OCI-LY1 (cell line): Measurements from ENCODE around the gene GNB1L.

Source experiments
- H2AFZ ChIP-seq: fragments of 200-600 bp; sonication (generic), shearing (Covaris generic); 2 replicates; pipeline ENCODE4 v1.6.0; 2014; ENCODE audit warnings: antibody characterized with exemption, mild to moderate bottlenecking, low read length
- H3F3A ChIP-seq: fragments of 200-600 bp; sonication (generic), shearing (Covaris generic); 2 replicates; pipeline ENCODE4 v1.6.0; 2014; ENCODE audit warnings: mild to moderate bottlenecking, antibody characterized with exemption, low read length, moderate library complexity; ENCODE audit not compliant: insufficient read depth
- H3K27ac ChIP-seq: fragments of 200-600 bp; sonication (generic); 2 replicates; pipeline ENCODE4 v1.5.1; 2014; ENCODE audit warnings: low read length, mixed run types, mild to moderate bottlenecking, low read depth; ENCODE audit not compliant: poor library complexity, severe bottlenecking
- H3K27me3 ChIP-seq: fragments of 200-600 bp; sonication (generic); 2 replicates; pipeline ENCODE4 v1.6.0; 2014; ENCODE audit warnings: antibody characterized with exemption, mild to moderate bottlenecking, low read length, moderate library complexity; ENCODE audit not compliant: insufficient read depth
- H3K36me3 ChIP-seq: fragments of 200-600 bp; sonication (generic); 2 replicates; pipeline ENCODE4 v1.6.1; 2014; ENCODE audit warnings: mild to moderate bottlenecking, antibody characterized with exemption, low read length, moderate library complexity, mixed read lengths; ENCODE audit not compliant: insufficient read depth
- H3K4me1 ChIP-seq: fragments of 200-600 bp; sonication (generic); 2 replicates; pipeline ENCODE4 v1.5.1; 2014; ENCODE audit warnings: mild to moderate bottlenecking, low read length, moderate library complexity; ENCODE audit not compliant: insufficient read depth, severe bottlenecking
- H3K4me2 ChIP-seq: fragments of 200-600 bp; sonication (generic), shearing (Covaris generic); 2 replicates; pipeline ENCODE4 v1.6.1; 2014; ENCODE audit warnings: low read length
- H3K4me3 ChIP-seq: fragments of 200-600 bp; sonication (generic); 2 replicates; pipeline ENCODE4 v1.5.1; 2014; ENCODE audit warnings: low read length, low read depth, mild to moderate bottlenecking, mixed read lengths; ENCODE audit not compliant: poor library complexity, severe bottlenecking
- H3K79me2 ChIP-seq: fragments of 200-600 bp; shearing (Covaris generic); 2 replicates; pipeline ENCODE4 v1.6.1; 2016; ENCODE audit warnings: mixed run types, low read length, mixed read lengths; ENCODE audit not compliant: insufficient read depth
- H3K9ac ChIP-seq: fragments of 200-600 bp; sonication (generic), shearing (Covaris generic); 2 replicates; pipeline ENCODE4 v1.6.1; 2014; ENCODE audit warnings: mild to moderate bottlenecking, low read length, mixed read lengths
- H3K9me2 ChIP-seq: fragments of 200-600 bp; sonication (generic), shearing (Covaris generic); 2 replicates; pipeline ENCODE4 v1.6.1; 2014; ENCODE audit warnings: low read depth, mild to moderate bottlenecking, low read length, mixed read lengths
- H3K9me3 ChIP-seq: fragments of 200-600 bp; shearing (Covaris generic); 2 replicates; pipeline ENCODE4 v1.6.1; 2014; ENCODE audit warnings: low read length, mixed read lengths
- H4K20me1 ChIP-seq: fragments of 200-600 bp; sonication (generic), shearing (Covaris generic); 2 replicates; pipeline ENCODE4 v1.6.0; 2016; ENCODE audit warnings: mild to moderate bottlenecking, low read length; ENCODE audit not compliant: insufficient read depth
- EZH2 ChIP-seq: fragments of 200-600 bp; sonication (generic), shearing (Covaris generic); IDR thresholded peaks from 2 replicates; pipeline ENCODE4 v1.8.0; 2017; ENCODE audit warnings: borderline replicate concordance, mixed run types, mild to moderate bottlenecking, antibody characterized with exemption, low read length, moderate library complexity, mixed read lengths
- TF ChIP-seq, protein P1 (sequence below): fragments of 200-600 bp; sonication (generic), shearing (Covaris generic); IDR thresholded peaks from 2 replicates; pipeline ENCODE4 v1.5.1; 2017; ENCODE audit warnings: mild to moderate bottlenecking, antibody characterized with exemption, low read length, moderate library complexity, mixed read lengths

Gene GNB1L

DNA sequence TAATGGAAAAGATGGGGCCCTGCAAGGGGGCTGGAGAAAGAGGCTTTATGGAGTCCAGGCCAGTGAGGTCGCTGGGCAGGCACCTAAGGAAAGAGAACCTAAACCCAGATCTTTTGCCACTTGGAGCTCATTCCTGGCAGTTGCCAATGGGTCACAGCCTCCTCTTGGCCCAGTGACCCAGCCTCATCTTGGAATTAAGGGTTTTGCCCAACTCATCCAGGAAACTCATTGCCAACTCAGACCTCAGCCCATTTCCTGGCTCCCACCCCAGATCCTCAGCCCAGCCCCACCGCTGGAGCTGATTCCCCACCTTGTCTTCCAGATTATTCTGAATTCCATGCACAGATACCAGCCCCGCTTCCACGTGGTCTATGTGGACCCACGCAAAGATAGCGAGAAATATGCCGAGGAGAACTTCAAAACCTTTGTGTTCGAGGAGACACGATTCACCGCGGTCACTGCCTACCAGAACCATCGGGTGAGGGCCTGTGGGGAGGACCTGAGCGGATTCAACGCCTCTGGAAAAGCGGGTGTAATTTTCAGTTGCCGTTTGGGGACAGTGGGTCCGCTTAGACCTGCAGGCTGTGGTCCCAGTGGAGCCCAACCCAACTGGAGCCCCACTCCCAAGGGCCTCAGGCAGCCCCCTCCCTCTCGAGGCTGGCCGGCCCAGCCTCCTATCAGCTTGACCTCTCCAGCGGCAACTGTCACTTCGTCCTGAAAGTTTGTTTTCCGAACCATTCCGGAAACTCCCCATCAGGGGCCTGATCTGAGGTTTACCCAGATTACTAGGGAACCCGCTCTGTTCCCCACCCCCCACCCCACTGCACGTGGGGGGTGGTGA is 89.8 kb downstream of the GNB1L start:
- Histone ChIP-seq H3K27me3 (peaks cover 17% of the 10 kb centered on the region), H3K27ac (no peak overlapping the region), H2AFZ (no peak overlapping the region), H3K9ac (no peak overlapping the region), H3K79me2 (no peaks in the 10 kb centered on the region), H3K9me2 (no peaks in the 10 kb centered on the region), H3K36me3 (no peaks in the 10 kb centered on the region), H3K4me2 (no peak overlapping the region), H3F3A (no peaks in the 10 kb centered on the region), H3K4me3 (no peak overlapping the region), H3K4me1 (peaks cover 8% of the 10 kb centered on the region), H3K9me3 (no peaks in the 10 kb centered on the region), H4K20me1 (no peaks in the 10 kb centered on the region)
- TF ChIP-seq EZH2, result no peak
- TF ChIP-seq, protein P1, sequence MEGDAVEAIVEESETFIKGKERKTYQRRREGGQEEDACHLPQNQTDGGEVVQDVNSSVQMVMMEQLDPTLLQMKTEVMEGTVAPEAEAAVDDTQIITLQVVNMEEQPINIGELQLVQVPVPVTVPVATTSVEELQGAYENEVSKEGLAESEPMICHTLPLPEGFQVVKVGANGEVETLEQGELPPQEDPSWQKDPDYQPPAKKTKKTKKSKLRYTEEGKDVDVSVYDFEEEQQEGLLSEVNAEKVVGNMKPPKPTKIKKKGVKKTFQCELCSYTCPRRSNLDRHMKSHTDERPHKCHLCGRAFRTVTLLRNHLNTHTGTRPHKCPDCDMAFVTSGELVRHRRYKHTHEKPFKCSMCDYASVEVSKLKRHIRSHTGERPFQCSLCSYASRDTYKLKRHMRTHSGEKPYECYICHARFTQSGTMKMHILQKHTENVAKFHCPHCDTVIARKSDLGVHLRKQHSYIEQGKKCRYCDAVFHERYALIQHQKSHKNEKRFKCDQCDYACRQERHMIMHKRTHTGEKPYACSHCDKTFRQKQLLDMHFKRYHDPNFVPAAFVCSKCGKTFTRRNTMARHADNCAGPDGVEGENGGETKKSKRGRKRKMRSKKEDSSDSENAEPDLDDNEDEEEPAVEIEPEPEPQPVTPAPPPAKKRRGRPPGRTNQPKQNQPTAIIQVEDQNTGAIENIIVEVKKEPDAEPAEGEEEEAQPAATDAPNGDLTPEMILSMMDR, result no peak

DNA sequence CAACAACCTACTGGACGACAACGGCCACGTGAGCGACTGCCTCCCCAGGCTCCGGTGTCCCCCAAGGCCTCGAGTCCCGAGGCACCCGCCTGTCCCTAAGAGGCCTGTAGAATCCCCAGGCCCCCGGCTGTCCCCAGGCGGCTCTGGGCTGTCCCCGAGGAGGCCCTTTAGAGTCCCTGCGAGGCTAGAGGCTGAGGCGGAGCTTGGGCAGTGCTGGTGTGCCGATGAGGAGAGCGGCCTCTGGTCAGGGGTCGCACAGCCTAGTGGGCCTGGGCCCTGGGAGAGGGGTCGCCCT is 90.4 kb downstream of the GNB1L start:
- Histone ChIP-seq H3K27me3 (peaks cover 17% of the 10 kb centered on the region), H3F3A (no peaks in the 10 kb centered on the region), H3K9me3 (no peaks in the 10 kb centered on the region), H3K9ac (no peak overlapping the region), H3K36me3 (no peaks in the 10 kb centered on the region), H3K9me2 (no peaks in the 10 kb centered on the region), H3K4me1 (peaks cover 8% of the 10 kb centered on the region), H3K4me3 (no peak overlapping the region), H3K79me2 (no peaks in the 10 kb centered on the region), H2AFZ (no peak overlapping the region), H3K4me2 (no peak overlapping the region), H3K27ac (no peak overlapping the region), H4K20me1 (no peaks in the 10 kb centered on the region)
- TF ChIP-seq EZH2, result no peak
- TF ChIP-seq, protein P1, result no peak

DNA sequence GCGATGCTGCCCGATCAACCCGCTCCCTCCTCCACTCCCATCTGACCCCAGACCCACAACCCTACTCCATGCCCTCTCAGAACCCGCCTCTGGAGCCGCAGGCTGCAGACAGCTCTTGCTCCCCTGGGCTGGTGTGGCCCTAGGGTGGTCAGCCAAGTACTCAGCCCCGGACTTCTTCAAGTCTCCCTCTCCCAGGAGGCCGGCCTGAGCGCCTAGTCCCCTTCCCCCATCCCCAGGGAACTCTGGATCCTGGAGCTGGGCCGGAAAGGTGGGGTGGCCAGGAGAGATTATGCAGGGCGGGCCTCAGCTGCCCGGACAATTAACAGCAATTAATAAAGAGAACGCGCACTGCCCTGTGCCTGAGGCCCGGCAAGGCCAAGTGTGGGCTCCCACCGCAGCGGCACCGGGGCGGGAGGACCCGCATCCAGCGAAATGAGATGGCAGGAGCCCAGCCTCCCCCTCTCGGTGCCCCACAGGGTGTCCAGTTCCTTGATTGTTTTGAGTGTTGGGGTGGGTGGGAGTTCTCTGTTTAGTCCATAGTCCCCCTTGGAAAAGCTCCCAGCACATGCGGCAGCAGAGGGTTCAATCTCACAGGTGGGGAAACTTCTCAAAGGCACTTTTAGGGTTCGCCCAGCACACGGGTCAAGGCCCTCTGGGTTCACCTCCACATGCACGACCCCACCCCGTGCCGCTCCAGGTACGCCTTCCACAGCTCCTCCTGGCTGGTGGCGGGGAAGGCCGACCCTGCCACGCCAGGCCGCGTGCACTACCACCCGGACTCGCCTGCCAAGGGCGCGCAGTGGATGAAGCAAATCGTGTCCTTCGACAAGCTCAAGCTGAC is 91.0 kb downstream of the GNB1L start:
- no peaks in the 10 kb centered on the region for H3K79me2 ChIP-seq
- H3K27me3 ChIP-seq, result peaks cover 17% of the 10 kb centered on the region
- no peak overlapping the region for H3K27ac ChIP-seq
- H3K36me3 ChIP-seq, result no peaks in the 10 kb centered on the region
- no peak overlapping the region for H2AFZ ChIP-seq
- no peaks in the 10 kb centered on the region for H3K9me2 ChIP-seq
- no peak overlapping the region for H3K9ac ChIP-seq
- H3K4me2 ChIP-seq, result no peak overlapping the region
- no peaks in the 10 kb centered on the region for H3F3A ChIP-seq
- peaks cover 8% of the 10 kb centered on the region for H3K4me1 ChIP-seq
- no peaks in the 10 kb centered on the region for H4K20me1 ChIP-seq
- TF ChIP-seq EZH2, result no peak
- no peak overlapping the region for H3K4me3 ChIP-seq
- H3K9me3 ChIP-seq, result no peaks in the 10 kb centered on the region
